Heart right ventricle (tissue), 16 donors: Measurements from ENCODE around the gene LLGL1. TPM values are rescaled to one million over a fixed set of nuclear protein-coding genes. Genes with fewer than 3 reads are reported as not detected.

Experiments used
- ATAC-seq, 8 donors: fragments of 200-7000 bp; cut with Tn5 transposase; one replicate each; pipeline ENCODE4 v1.9.1; 2020; ENCODE audit warnings: mild to moderate bottlenecking in 8 of 8, moderate library complexity in 8 of 8, moderate number of reproducible peaks in 1 of 8
- DNase-seq, 2 donors: peaks; one replicate each; pipeline ENCODE4 v3.0.0-alpha.2; 2020
- H3K27ac ChIP-seq, 10 donors: fragments of 200-600 bp; sonication (generic) in 2 of 10; one replicate each; pipeline versions ENCODE4 v1.5.0 to v1.8.0; 2020 to 2022; ENCODE audit warnings: mild to moderate bottlenecking in 3 of 10
- H3K27me3 ChIP-seq, 7 donors: fragments of 200-600 bp; one replicate each; pipeline ENCODE4 v1.8.0; 2021 to 2022; ENCODE audit warnings: mild to moderate bottlenecking in 2 of 7
- H3K36me3 ChIP-seq, 9 donors: fragments of 200-600 bp; sonication (generic) in 1 of 9; one replicate each; pipeline versions ENCODE4 v1.5.0 to v1.8.0; 2020 to 2022; ENCODE audit warnings: mild to moderate bottlenecking in 2 of 9
- H3K4me1 ChIP-seq, 9 donors: fragments of 200-600 bp; sonication (generic) in 1 of 9; one replicate each; pipeline versions ENCODE4 v1.5.0 to v1.8.0; 2020 to 2022; ENCODE audit warnings: mild to moderate bottlenecking in 4 of 9
- H3K4me3 ChIP-seq, 10 donors: fragments of 200-600 bp; sonication (generic) in 2 of 10; one replicate each; pipeline versions ENCODE4 v1.5.0 to v1.8.0; 2020 to 2022; ENCODE audit warnings: mild to moderate bottlenecking in 7 of 10, moderate library complexity in 2 of 10
- H3K9me3 ChIP-seq, 11 donors: fragments of 200-600 bp in 10 of 11; sonication (generic) in 2 of 11; one replicate each; pipeline versions ENCODE4 v1.5.0 to v1.8.0; 2013 to 2022; ENCODE audit warnings: mild to moderate bottlenecking in 2 of 11, control low read depth in 1 of 11, moderate library complexity in 1 of 11
- WGBS, 2 donors: extraction: QIAGEN DNeasy Blood & Tissue Kit; methylation state at CpG; one replicate each; pipeline ENCODE4 v1.1.7; 2013; ENCODE audit warnings: inconsistent platforms in 1 of 2; 5-methylcytosine and 5-hydroxymethylcytosine counted together
- intact Hi-C, 10 donors: fragments of 100-400 bp; cut with DNase I; formaldehyde crosslinking; loops; one replicate each; pipeline versions ENCODE4 v1.11.1 to v1.14.2; 2022
- polyA plus RNA-seq, 2 donors: library from polyadenylated mRNA; stranded (reverse); fragments of 200-250 nt; gene quantifications; one replicate each; pipeline ENCODE4 v1.2.3, GENCODE V29; 2013
- total RNA-seq, 10 donors: library from RNA; stranded (reverse); fragmentation: NEBNext Ultra II Directional in 3 of 10; extraction: Animal tissue kit (Norgen Biotek cat#: 25700) in 3 of 10; gene quantifications; one replicate each; pipeline versions ENCODE4 v1.2.1 to v1.2.4, GENCODE V29; 2021 to 2023
- TF ChIP-seq, protein P1 (sequence below), 9 donors: fragments of 200-600 bp; sonication (generic) in 2 of 9; IDR thresholded peaks; one replicate each; pipeline versions ENCODE4 v1.5.0 to v1.8.0; 2021 to 2022; ENCODE audit warnings: antibody characterized with exemption in 9 of 9, mild to moderate bottlenecking in 5 of 9, moderate library complexity in 1 of 9
- donor health status: Arrhythmogenic right ventricular cardiomyopathy.
- donor health status: ischemic (EF 13 %, LVEDD 7.1; RV severe dilation, severe dysfunction).
- donor health status: healthy with polysubstance abuse.
- donor health status: DM: no; HTN: yes; CAD: no.
- donor health status: DM: no; HTN: no; CAD: no.
- donor health status: ischemic (EF 25% LVEDD 6.9; RV normal size, moderate dysfunction).
- donor health status: ischemic (EF 25% LVEDD 5.7; RV mildly dilated, moderate dysfunction).
- donor health status: healthy.
- donor health status: DM: yes; HTN: yes; CAD: no.
- donor health status: Ischemic cardiomyopathy.
- donor health status: ischemic (EF 35%, LVEDD 5.7; RV mildly dilated, moderate dysfunction).
- donor health status: nonischemic (EF 11% LVEDD 7.7; RV severe dilation, severe dysfunction).
- donor health status: DM: yes; HTN: yes; CAD: no.
- donor health status: PGD.
- donor health status: ischemic (EF 29% LVEDD 5.4; RV normal size, mild dysfunction).
- donor health status: nonischemic (EF 23%, LVEDD 6.1; RV moderate dilation, normal function).

The LLGL1 gene
- total and polyA plus RNA-seq, 12 donors: 5.8 to 12.4 (median 8.6) TPM

DNA sequence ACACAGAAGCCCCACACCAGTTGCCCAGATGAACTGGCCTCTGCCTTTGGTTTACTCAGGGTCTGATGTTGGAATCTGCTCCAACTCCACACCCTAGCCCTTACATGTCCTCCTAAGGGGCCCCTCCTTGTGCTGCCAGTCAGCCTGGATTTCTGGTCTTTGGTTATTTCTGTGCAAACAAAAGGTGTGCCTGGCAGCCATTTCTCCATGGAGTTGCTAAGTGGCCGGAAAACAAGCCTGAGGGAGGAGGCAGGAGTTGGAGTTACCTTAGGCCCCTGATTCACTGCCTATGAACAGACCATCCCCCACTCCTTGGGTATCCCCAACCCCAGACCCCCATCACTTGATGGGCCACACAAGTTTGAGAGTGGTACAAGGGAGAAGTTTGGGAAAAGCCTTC is 46.2 kb upstream of the LLGL1 start:
- Histone ChIP-seq H3K36me3 (no peaks in the 10 kb centered on the region), H3K4me1 (peaks cover 3 to 16% (median 12%) of the 10 kb centered on the region in 9 donors), H3K4me3 (no peak overlapping the region), H3K27ac (no peak overlapping the region), H3K27me3 (no peaks in the 10 kb centered on the region), H3K9me3 (no peaks in the 10 kb centered on the region)
- ATAC-seq (no peak), DNase-seq (no peak)
- intact Hi-C loops: no loop called here
- 91 to 97% methylated on average over 1 of the region's 1 CpG for whole genome bisulfite sequencing, 2 donors
- TF ChIP-seq, protein P1, sequence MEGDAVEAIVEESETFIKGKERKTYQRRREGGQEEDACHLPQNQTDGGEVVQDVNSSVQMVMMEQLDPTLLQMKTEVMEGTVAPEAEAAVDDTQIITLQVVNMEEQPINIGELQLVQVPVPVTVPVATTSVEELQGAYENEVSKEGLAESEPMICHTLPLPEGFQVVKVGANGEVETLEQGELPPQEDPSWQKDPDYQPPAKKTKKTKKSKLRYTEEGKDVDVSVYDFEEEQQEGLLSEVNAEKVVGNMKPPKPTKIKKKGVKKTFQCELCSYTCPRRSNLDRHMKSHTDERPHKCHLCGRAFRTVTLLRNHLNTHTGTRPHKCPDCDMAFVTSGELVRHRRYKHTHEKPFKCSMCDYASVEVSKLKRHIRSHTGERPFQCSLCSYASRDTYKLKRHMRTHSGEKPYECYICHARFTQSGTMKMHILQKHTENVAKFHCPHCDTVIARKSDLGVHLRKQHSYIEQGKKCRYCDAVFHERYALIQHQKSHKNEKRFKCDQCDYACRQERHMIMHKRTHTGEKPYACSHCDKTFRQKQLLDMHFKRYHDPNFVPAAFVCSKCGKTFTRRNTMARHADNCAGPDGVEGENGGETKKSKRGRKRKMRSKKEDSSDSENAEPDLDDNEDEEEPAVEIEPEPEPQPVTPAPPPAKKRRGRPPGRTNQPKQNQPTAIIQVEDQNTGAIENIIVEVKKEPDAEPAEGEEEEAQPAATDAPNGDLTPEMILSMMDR (IDR thresholded peaks at IDR 0.05): no peak

GRCh38 chr17:18179804-18180203 is 45.6 kb upstream of the LLGL1 start:
- TF ChIP-seq, protein P1 (IDR thresholded peaks at IDR 0.05): no peak
- Histone ChIP-seq H3K9me3 (no peaks in the 10 kb centered on the region), H3K4me1 (peaks cover 3 to 20% (median 15%) of the 10 kb centered on the region in 9 donors), H3K27me3 (no peaks in the 10 kb centered on the region), H3K4me3 (no peak overlapping the region), H3K27ac (no peak overlapping the region), H3K36me3 (no peaks in the 10 kb centered on the region)
- intact Hi-C loops: loop anchor here in 2 of 10 donors (5.0 kb wide), 1 partner anchor 38 kb away; no protein-coding TSS in a partner anchor
- DNase-seq (no peak), ATAC-seq (no peak)
- WGBS, 2 donors: 94 to 95% methylated on average over 7 of the region's 7 CpGs

GRCh38 chr17:18181358-18181757 is 44.1 kb upstream of the LLGL1 start:
- peaks cover 0 to 9% (median 0%) of the 10 kb centered on the region in 9 donors for H3K36me3 ChIP-seq
- intact Hi-C loops: loop anchor here in 2 of 10 donors (5.0 kb wide), 1 partner anchor 39 kb away; no protein-coding TSS in a partner anchor
- H3K9me3 ChIP-seq: no peaks in the 10 kb centered on the region
- ATAC-seq (no peak), DNase-seq (no peak)
- no peak overlapping the region for H3K4me3 ChIP-seq
- H3K27me3 ChIP-seq: no peaks in the 10 kb centered on the region
- peak overlapping the region in 7 of 10 donors; percentile 89 to 100 (median 98) for H3K27ac ChIP-seq
- WGBS, 2 donors: 70 to 83% methylated on average over 5 of the region's 5 CpGs
- H3K4me1 ChIP-seq: peaks cover 10 to 36% (median 29%) of the 10 kb centered on the region in 9 donors
- TF ChIP-seq, protein P1 (IDR thresholded peaks at IDR 0.05): no peak

GRCh38 chr17:18182110-18182977 is 43.1 kb upstream of the LLGL1 start:
- Histone ChIP-seq H3K9me3 (no peaks in the 10 kb centered on the region), H3K36me3 (peaks cover 0 to 14% (median 0%) of the 10 kb centered on the region in 9 donors), H3K4me3 (peak overlapping the region; percentile 40 to 99 (median 85)), H3K27ac (peak overlapping the region; percentile 89 to 100 (median 97)), H3K4me1 (peaks cover 14 to 46% (median 39%) of the 10 kb centered on the region in 9 donors), H3K27me3 (no peaks in the 10 kb centered on the region)
- intact Hi-C loops: loop anchor here in 2 of 10 donors (5.0 kb wide), 1 partner anchor 40 kb away; no protein-coding TSS in a partner anchor
- TF ChIP-seq, protein P1 (IDR thresholded peaks at IDR 0.05): no peak
- DNase-seq (peak; percentile 38 to 52), ATAC-seq (peak in 3 of 8 donors; percentile 0 to 29 (median 21))
- WGBS, 2 donors: 12 to 14% methylated on average over 28 of the region's 28 CpGs
